LNCAP (cell line): ENCODE results near the gene RAB25.

Experiments
- CTCF ChIP-seq: fragments of 450-650 bp; IDR thresholded peaks from 2 replicates; pipeline ENCODE4 v1.5.1; 2017; ENCODE audit warnings: mild to moderate bottlenecking

RAB25 gene

GRCh38 chr1:156114919-156115513 lies 54.1 kb downstream of the RAB25 start:
- TF ChIP-seq CTCF, result no peak

DNA sequence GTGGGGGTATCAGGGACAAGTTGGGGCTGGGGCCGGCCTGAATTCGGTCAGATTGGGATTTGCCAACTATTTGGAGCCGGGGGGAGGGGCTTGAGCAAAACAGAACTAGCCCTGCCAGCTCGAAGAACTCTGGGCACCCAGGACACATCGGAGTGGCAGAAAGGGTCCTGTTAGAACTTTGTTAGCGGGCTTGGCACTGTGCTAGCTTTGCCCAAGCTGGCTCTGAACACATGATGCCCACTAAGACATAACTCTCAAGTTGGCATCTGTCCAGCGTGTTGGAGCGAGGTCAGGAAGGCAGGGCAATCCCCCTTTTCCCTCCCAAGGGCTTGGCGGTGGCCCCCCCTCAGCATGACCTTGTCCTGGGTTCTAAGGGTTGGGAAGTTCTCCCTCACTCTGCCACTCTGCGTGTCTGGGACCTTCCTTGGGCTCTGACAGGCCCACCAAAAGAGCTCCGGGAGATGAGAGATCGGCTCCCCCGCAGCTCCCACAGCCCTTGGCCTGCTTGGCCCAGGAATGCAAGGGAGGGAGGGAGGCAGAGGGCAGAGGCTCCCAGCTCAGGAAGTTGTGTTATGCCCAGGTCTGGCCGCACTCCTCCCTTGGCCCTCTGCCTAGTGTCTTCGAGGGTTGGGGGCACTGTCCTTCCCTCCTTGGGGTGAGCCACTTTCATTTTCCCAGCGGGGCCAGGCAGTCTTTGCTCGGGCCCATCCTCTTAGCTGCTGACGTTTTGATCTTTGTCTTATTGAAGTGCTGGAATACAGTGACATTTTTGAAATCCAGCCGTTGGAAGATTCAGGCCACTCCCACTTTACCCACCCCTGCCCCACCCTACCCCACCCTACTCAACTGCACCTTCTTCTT lies 54.8 kb downstream of the RAB25 start:
- no peak for TF ChIP-seq CTCF

GRCh38 chr1:156117414-156118176 lies 56.6 kb downstream of the RAB25 start:
- no peak for TF ChIP-seq CTCF

GRCh38 chr1:156118177-156118868 lies 57.4 kb downstream of the RAB25 start:
- no peak for TF ChIP-seq CTCF

DNA sequence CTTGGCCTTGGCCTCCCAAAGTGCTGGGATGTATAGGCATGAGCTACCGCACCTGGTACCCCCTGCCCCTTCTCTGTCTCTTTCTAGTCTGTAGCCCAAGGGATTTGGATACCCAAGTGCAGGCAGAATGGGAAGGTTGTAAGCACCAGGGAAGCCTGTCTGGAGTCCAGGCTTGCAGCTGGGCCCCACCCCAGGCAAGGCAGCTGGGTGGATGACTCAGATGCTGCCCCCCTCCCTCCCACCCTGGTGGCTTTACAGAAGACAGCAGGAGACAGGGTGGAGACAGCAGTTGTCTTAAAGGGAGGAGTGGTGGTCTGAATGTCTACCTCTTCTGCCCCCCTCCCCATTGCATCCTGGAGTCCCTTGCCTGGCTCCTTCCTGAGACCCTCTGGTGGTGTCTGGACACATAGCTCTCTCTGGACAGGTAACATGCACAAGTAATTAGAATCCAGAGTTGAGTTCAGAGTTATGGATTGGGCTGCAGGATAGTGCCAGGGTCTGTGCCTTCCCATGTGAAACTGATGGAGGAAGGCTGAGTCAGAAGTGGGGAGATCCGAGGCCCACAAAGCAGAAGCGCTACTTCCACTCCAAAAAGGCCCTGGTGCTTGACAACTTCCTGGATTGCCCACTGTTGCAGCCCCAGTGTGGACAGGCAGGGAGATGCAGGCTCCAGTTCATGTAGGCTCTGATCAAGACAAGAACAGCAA lies 58.7 kb downstream of the RAB25 start:
- TF ChIP-seq CTCF, result no peak
